Measurements from ENCODE around the gene DNAJB13.

DNAJB13 gene

DNA sequence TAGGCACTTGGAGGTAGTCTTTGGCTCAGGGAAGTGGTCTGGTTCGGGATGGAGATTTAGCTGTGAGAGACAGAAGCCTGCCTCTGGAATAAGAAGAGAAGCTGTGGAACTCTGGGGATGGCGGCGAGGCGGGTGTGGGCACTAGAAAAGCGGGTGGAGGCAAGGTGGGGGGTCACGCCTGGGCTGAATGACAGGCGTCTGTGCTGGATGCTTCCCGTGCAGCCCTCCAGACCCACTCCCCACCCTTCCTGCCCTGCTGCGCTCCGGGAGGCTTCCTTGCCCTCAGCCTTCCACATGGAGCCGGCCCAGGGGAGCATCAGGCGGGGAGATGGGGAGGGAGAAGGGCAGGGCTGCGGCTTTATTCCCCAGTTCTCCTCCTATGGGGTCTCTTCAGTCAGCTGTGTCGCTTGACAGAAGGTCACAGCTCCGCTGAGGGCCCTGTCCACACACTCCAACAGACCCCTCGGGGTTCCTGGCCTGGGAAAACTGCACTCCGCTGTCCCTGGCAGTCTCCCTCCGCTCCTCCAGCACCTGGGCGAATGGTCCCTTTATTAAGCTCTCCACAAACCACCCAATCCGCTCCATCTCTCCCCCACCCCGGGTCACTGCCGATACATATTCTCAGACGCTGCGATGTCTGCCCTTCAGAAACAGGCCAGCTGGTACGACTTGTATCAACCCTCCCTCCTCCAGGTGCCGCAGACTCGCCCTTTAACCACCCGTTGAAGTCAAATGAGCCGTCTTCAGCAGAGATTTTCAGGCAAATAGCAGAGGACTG, 6.2 kb downstream of the DNAJB13 start:
- DNase-seq = no peak

DNA sequence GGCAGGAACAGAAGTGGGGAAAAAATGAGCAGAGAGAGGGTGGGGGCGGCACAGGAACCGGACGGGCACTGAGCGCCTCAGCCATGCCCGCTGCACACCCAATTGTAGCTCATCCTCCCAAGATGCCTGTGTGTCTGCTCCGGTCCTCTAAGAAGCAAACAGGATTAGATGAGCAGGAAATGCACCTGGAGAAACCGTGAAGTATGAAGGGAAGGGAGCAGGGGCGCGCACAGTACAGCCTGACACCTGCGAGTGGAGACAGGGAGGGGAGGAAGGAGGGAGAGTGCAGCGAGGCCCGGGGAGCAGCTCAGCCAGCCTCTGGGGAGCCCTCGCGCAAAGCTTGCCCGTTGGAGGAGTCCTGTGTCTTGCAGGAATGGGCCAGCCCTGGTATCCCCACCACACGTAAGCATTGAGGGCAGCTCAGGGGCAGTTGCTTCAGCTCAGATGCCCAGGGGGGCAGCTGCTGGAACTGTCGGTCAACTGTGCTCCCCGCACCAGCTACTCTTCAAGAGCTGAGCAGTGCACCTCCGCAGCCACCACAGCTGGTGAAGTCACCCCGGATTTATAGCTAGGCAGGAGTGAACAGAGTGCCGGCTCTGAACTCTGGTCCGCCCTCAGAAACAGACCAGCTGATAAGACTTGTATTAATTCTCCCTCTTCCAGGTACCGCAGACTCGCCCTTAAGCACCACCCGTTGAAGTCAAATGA, 7.0 kb downstream of the DNAJB13 start:
- DNase-seq = no peak

DNA sequence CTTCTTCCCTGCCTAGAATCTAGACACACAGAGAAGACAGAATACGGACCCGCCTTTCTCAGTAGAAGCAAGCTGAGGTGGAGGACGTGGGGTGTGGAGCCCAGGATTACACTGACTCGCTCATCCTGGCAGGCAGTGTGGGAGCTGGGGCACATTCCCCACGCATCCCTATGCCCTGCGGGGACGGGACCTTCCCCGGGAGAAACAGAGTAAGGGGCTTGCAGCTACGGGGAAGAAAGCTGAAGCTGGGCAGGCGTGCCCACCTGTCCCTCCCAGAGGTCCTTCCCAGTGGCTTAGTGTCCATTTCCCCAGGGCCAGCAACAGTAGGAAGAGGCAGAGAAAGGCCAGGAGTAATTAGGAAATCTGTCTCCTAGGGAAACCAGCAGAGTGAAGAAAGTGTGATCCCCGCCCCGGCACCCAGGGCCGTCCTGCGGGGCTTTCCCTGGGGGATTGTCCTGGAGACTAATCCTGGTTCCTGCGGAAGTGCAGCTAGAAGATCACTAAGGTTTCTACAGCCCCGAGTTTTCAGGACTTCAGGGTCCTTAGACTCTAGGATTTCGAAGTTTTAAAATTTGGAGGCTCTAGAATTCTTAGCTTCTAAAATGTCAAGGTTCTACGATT, 7.8 kb downstream of the DNAJB13 start:
- no peak for DNase-seq

DNA sequence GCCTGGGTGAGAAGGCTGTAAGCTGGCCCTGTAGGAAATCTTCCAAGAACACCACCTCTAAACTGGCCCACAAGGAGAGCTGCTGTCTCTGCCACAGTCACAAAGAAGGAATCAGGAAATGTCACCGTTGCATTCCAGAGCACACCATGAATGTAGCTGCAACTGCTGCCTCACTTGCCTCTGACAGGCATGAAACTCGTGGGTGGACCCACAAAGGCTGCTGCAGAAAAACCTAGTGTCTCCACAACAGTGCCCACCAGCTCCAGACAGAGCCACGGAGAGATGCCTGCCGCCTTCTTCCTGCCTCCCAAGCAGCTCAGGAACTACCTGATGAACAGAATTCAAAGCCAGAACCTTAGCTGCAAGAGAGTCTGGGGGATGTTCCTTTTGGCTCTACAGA, 10.5 kb downstream of the DNAJB13 start:
- no peak for DNase-seq

DNA sequence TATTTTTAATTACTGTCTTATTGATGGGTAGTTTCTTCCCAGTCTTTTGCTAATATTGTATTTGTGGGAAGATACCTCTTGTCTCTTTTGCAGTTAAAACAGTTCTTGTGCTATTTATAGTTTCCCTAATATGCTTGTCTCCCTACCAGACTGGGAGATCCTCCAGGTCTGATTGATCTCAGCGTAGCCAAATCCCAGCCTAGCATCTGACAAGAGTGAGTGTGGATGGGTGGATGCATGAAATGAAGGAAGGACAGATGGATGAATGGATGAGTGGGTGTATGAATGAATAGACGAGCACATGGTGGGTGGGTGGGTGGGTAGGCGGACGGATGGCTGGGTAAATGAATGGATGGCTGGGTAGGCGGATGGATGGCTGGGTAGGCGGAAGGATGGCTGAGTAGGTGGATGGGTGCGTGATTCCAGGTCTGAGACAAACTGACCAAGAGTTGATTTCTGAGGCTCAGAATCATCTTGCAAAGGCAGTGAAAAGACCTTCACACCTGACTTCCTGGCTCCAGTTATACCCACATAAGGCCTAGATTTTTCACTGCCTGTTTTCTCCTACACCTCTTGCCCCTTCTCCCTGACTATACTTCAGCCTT, 11.4 kb downstream of the DNAJB13 start:
- DNase-seq = no peak

DNA sequence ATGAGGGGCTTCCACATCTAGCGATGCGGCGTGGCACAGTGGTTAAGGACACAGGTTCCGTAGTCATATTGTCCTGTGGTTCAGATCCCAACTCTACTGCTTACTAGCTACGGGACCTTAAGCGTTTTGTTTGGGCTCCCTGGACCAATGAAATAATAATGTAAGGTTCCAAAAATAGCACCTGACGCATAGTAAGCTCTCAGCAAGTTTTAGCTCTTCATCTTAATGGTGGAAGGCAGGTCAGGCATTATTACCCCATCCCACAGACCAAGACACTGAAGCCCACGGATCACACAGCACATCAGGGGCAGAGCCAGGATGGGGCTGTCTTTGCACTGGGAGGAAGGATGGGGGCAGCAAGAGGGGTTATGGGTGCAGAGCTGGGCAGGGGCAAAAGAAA, 13.0 kb downstream of the DNAJB13 start:
- no peak for DNase-seq

DNA sequence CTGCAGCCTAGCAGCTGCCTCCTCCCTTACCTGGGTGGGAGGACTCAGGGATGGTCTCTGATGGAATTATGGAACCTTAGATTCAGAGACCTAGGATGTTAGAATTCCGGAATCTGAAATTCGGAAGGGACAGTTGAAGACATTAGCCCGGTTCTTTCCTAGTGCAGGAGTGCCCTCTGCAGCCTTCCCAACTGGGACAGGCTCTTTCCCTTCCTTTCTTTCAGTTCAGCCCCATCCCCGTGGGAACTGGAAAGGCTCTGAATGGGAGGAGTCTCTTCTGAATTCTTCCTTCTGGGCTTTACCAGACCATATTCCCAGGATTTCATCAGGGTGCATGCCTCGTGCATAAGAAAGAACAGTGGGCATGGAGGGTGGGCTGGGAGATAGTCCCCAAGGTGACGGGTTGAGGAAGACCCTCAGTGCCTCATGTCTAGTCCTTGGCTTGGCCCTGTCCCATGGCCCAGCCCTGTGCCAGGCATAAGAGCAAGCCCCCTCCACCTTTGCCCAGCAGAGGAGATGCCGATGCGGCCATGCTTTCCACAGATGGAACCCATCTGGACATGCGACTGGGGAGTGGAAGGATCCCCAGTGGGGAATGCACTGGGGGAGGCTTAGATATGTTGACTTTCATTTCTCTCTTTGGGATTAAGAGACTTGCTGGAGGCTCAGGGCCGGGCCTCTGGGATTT, 14.4 kb downstream of the DNAJB13 start:
- DNase-seq = no peak

DNA sequence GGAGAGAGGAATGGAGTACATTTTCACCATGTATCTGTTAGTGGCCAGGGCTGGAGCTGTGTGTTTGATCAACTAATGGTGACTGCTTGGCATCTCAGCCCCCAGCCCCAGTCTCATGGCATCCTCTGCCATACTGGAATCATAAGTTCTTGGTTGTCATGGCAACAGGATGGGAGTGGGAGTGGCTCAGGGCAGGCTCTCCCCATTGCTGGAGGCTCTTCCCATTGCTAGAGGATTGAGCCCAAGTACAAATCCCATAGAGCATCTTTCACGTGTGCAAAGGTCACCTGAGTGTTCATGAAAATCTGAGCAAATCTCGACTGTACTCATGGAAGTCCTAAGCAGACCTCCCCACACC, 14.9 kb downstream of the DNAJB13 start:
- no peak for DNase-seq

DNA sequence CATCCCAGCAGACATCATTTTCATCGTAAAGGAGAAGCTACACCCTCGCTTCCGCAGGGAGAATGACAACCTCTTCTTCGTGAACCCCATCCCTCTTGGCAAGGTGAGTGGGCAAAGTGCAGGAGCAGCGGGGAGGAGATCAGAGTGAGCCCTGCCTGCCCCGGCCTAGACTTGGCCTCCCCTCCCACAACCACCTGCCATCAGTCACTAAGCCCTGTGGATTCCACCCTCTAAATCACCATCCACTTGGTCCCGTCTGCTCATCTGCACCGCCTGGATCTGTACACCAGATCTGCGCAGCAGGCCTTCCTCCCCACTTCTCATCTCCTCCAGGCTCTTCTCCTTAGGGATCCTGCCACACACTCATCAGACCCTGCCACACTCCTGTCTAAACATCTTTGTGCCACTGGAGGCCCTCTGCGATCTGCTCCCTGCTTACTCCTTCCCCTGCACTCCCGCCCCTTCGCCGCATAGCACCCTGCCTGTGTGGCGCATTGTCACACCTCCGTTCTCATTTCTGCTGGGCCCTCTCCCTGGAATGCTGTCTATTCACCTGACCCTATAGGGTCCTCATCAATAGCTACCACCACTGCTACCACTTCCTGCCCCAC, 17.6 kb downstream of the DNAJB13 start:
- no peak for DNase-seq

DNA sequence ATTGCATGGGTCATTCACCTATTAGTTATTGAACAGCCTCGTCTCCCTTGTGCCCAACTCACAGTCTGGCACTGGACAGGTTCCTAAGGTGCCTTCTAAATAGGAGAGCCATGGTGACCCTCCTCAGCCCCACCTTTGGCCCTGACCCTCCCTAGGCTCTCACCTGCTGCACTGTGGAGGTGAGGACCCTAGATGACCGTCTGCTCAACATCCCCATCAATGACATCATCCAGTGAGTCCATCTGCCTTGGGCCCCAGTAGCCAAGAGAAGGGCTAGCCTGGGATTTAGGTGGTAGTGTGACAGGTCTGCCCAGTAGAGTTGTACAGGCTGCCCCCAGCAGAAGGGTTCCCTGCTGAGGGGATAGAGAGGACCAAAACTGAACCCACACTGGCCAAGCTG, 18.3 kb downstream of the DNAJB13 start:
- DNase-seq = no peak

DNA sequence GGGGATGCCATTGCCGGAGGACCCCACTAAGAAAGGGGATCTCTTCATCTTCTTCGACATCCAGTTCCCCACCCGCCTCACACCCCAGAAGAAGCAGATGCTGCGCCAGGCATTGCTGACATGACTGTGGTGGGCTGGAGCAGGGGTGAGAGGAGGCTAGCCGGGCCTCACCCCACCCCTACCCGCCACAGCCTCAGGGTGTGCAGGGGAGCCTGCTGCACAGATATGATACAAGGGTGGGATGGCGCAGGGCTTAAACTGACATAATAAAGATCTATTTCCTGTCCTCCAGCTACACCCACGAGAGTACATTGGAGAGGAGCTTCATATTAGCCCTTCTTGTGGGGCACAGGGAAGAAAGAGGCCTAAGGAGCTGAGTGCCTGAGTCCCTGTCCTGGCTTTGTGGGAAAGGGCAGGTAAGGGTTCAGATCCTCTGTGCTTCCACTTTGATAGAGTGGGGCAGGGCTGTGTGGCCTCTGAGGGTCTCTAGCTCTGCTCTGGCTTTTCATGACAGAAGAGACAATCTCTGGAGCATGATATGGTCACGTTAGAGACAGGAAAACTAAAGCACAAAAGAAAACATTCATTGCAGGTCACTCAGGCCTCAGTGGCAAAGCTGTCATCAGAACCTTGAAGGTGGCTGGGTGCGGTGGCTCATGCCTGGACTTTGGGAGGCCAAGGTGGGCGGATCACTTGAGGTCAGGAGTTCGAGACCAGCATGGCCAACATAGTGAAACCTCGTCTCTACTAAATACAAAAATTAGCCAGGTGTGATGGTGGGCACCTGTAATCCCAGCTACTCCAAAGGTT, 19.4 kb downstream of the DNAJB13 start:
- no peak for DNase-seq

DNA sequence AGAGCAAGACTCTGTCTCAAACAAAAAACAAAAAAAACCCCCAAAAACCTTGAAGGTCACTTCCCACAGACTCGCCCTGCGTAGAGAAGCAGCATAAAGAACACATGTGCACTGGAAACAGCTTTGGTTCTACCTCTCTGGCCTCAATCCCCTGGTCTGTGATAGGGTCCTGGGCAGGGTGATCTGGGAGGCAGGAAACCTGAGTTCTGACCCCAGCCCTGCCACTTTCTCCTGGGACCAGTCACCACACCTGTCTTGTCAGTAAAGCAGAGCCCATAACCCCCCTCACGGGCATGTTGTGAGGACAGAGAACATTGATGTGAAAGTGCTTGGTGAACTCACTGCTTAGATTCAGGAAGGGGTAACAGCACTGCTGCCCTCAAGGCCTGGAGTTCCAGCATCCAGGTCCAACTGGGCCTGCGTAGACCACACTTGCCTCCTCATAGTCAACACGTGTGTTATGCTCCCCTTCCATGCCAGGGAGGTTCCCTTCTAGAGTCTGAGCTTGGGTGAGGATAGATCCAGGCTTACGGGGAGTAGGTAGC, 20.4 kb downstream of the DNAJB13 start:
- DNase-seq = no peak

DNA sequence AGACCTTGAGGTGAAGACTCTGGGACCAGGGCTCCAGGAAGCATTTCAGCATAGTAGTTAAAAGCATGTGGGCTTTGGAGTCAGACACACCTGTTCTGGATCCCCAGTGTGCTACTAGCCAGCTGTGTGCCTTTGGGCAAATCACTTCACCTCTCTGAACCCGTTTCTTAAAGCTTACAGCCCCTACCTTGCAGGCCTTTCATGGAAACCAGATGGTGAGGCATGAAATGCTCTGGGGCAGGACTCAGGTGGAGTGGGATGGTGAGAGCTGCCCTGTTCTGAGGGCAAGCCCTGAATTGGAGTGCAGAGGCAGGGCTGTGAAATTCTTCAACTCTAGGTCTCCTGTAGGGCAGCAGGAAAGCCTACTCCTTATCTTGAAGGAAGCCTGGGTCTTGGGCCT, 21.4 kb downstream of the DNAJB13 start:
- no peak for DNase-seq

DNA sequence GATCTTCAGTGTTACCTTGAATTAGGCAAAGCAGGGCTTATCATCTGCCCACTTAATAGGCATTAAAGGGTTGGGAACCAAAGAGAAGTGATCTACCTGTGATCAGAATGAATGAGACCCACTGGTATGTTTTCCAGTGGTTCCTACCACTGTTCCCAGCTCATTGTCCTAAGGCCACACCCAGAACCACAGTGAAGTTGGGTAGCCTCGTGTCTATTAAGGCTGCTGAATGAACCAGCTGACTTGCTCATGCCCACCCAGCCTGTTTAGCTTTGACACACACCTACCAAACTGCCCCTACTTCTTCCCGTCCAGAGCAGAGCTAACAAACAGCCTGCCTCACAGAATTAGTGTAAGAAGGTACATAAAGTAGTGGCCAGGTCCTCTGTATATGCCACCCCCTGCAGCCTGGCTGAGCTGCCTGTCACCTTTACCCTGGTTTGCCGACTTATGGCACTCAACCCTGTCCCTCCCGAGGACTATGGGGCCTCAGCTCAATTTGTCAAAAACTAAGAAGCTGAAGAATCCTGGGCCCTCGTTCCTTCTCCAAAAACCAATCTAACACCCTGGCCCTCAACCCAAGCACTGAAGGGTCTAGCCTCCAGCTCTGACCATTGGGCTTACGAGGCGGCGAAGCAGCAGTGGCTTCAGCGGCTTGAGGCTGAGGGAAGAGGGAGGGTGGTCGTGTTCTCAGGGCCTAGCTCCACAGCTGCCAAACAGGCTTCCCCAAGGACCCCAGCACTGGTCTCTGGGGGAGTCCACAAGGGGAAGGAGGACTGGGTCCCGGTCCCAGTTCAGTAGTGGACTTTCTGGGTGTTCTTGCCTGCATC, 22.0 kb downstream of the DNAJB13 start:
- DNase-seq = no peak

DNA sequence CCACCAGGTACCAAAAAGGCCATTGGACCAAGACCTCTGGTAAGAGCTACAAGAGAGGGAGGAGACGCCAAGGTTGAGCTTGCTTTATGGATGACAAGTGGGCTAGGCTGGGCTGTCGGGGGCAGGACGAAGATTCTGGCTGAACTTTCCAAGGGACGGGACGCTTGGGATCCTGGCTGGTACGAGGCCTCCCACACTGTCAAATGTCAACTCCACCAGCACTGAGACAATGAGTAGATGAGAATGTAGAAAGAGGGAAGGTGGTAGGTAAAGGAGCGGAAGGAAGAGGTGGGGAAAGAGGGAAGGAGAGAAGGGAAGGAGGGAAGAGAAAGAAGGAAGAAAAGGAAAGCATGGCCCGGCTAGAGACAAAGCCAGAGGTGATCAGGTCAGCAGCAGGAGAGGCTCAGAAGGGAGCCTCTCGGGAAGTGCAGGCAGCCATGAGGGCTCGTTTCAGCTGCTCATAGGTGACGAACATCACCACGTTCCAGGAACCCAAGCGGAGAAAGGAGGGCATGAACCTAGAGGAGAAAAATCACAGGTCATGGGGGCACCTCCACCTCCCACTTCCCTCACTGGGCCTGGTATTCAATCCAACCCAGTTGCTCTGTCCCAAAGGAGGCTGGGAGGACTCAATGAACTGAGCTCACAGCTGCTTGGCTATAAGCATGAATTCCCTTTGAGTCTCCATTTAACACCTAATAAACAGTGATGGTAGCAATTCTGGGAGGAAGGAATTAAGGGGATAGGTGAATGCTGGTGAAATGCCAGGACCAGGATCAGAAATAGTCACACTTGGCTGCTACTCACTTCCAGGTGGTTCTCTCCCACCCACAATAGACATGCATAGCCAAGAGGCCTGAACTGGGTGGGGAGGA, 24.0 kb downstream of the DNAJB13 start:
- no peak for DNase-seq

DNA sequence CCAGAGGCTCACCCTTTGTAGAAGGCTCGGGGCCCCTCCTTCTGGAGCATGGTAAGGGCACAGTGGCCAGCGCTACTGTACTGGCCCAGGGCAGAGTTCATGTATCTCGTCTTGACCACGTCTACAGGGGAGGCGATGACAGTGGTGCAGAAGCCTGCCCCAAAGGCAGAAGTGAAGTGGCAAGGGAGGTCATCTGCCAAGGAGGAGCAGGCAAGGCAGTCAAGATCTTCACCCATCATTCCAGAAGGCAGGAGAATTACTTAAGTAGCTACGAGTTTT, 24.6 kb downstream of the DNAJB13 start:
- no peak for DNase-seq

DNA sequence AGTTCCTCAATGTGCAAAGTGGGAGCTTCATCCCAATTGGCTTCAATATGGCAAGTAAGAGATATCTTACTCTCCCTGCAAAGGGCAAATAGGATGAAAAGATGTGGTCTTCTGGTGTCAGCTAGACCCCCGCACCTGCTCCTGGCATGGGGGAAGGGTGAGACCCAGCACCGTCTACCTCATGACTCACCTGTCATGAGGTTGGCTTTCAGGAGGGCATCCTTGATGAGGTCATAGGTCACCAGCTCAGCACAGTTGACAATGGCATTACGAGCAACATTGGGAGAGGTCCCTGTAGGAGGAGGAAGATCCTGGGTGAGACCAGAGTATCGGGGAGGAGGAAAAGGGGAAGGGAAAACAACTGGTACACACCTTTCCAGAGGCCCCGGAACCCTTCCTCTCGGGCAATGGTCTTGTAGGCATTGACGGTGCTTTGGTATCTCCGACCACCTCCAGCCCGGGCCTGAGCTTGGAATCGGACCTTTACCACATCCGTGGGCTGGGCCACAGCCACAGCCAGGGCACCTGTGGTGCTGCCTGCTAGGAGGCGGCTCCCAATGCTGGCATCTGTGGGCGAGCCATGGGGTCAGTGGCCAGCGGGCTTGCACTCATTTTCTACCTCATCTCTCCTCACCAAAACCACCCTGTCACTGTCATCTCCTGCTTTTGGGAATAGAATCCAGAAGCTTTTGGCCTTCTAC, 25.8 kb downstream of the DNAJB13 start:
- DNase-seq = no peak

DNA sequence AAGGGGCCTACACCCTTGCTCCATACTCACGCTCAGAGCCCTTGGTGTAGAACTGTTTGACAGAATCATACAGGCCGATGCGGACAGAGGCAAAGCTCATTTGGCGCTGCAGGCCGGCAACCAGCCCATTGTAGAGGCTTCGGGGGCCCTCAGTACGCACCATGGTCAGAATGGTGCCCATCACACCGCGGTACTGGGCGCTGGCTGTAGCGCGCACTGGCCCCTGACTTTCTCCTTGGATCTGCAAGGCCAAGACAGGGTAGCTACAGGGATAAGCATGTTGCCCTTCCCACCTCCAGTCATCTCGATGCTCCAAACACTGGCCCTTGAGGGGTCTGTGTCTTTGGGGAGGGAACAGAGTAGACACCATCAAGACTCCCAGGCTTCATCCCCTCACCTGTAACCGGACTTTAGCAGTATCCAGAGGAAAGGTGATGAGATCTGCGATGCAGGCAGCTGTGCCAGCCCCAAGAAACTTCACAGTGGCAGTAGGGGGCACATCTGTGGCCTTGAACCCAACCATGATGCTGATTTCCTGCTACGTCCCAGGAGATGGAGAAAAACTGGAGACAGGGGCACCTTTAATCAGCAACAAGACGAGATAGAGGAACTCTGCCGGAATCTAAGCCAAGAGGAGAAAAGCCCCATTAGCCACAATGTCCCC, 27.2 kb downstream of the DNAJB13 start:
- no peak for DNase-seq
